ENCODE results near the gene METRNL.
"Not testable (repeated sequence)": the region's sequence is repeated elsewhere in the genome, so short reads cannot be mapped to it uniquely, and the experiment has no call there.

METRNL gene

GRCh38 chr17:83109793-83110645 lies 30.6 kb downstream of the METRNL start:
- DNase-seq, result no peak

- no peak for DNase-seq
Measured at GRCh38 chr17:83110735-83111134, 31.3 kb downstream of the METRNL start.

- DNase-seq, result no peak
Measured at GRCh38 chr17:83111516-83112282, 32.3 kb downstream of the METRNL start.

GRCh38 chr17:83113381-83113780 lies 34.0 kb downstream of the METRNL start:
- DNase-seq, result no peak

- no peak for DNase-seq
Measured at GRCh38 chr17:83113792-83114191, 34.4 kb downstream of the METRNL start.

GRCh38 chr17:83114706-83115105 lies 35.3 kb downstream of the METRNL start:
- no peak for DNase-seq

GRCh38 chr17:83115202-83115651 lies 35.8 kb downstream of the METRNL start:
- no peak for DNase-seq

- DNase-seq, result no peak
Measured at GRCh38 chr17:83115832-83116231, 36.4 kb downstream of the METRNL start.

GRCh38 chr17:83116311-83116771 lies 36.9 kb downstream of the METRNL start:
- no peak for DNase-seq

GRCh38 chr17:83116783-83117555 lies 37.6 kb downstream of the METRNL start:
- DNase-seq, result no peak

- no peak for DNase-seq
Measured at GRCh38 chr17:83117583-83117982, 38.2 kb downstream of the METRNL start.

- no peak for DNase-seq
Measured at GRCh38 chr17:83118071-83118841, 38.8 kb downstream of the METRNL start.

GRCh38 chr17:83119987-83120864 lies 40.8 kb downstream of the METRNL start:
- DNase-seq, result peak; percentile 21

- DNase-seq, result not testable (repeated sequence)
Measured at GRCh38 chr17:83121473-83121872, 42.1 kb downstream of the METRNL start.

GRCh38 chr17:83121921-83122820 lies 42.8 kb downstream of the METRNL start:
- no peak for DNase-seq

GRCh38 chr17:83122834-83123233 lies 43.4 kb downstream of the METRNL start:
- no peak for DNase-seq

- no peak for DNase-seq
Measured at GRCh38 chr17:83123896-83124801, 44.7 kb downstream of the METRNL start.

GRCh38 chr17:83124871-83125514 lies 45.6 kb downstream of the METRNL start:
- peak; percentile 25 for DNase-seq

All from CD4-positive, alpha-beta T cell treated with Interleukin-10 for 1 hour (primary cell).